CD4-positive, alpha-beta T cell (primary cell): ENCODE measurements around the gene MUC20. TPM values are rescaled to one million over a fixed set of nuclear protein-coding genes. Genes with fewer than 3 reads are reported as not detected.

Source experiments
- ATAC-seq: fragments of 200-7000 bp; cut with Tn5 transposase; one replicate; pipeline ENCODE4 v1.10.0; 2022; ENCODE audit warnings: mild to moderate bottlenecking; ENCODE audit not compliant: poor library complexity
- CTCF ChIA-PET: fragments of 350-600 bp; sonication (Branson Sonifier 250); formaldehyde crosslinking; loops from one replicate; lab custom pipeline; 2021; ENCODE audit warnings: antibody characterized with exemption, inconsistent platforms; lab: Charles Lee
- POLR2A ChIA-PET: fragments of 350-600 bp; sonication (Branson Sonifier 250); formaldehyde crosslinking; loops from one replicate; lab custom pipeline; 2021; ENCODE audit warnings: antibody characterized with exemption, inconsistent platforms; lab: Charles Lee
- DNase-seq, 14 experiments: peaks; one replicate each; pipeline ENCODE4 v3.0.0-alpha.2; 2013 to 2020; ENCODE audit warnings: mixed read lengths in 2 of 14
- H3K27ac ChIP-seq, 2 donors: one replicate each; pipeline versions ENCODE4 v1.5.1 to v1.7.0; 2013; ENCODE audit warnings: low read length in 2 of 2, low read depth in 1 of 2, mild to moderate bottlenecking in 1 of 2
- H3K27me3 ChIP-seq, 2 experiments: 1 replicate in 1 of 2; 2 replicates in 1 of 2; pipeline versions ENCODE4 v1.6.1 to v1.7.0; 2013; ENCODE audit warnings: low read length in 2 of 2, control low read depth in 1 of 2, mild to moderate bottlenecking in 1 of 2, moderate library complexity in 1 of 2; ENCODE audit not compliant: insufficient read depth in 2 of 2, control insufficient read depth in 1 of 2
- H3K36me3 ChIP-seq: one replicate; pipeline ENCODE4 v1.6.1; 2013; ENCODE audit warnings: low read length, control low read depth; ENCODE audit not compliant: insufficient read depth
- H3K4me1 ChIP-seq: one replicate; pipeline ENCODE4 v1.6.1; 2013; ENCODE audit warnings: low read length, control low read depth; ENCODE audit not compliant: insufficient read depth
- H3K4me3 ChIP-seq: one replicate; pipeline ENCODE4 v1.5.1; 2013; ENCODE audit warnings: mild to moderate bottlenecking, low read length, moderate library complexity
- H3K9me3 ChIP-seq, 2 experiments: 1 replicate in 1 of 2; 2 replicates in 1 of 2; pipeline versions ENCODE4 v1.6.1 to v1.7.0; 2013; ENCODE audit warnings: low read length in 2 of 2, mild to moderate bottlenecking in 2 of 2, control low read depth in 1 of 2, moderate library complexity in 1 of 2; ENCODE audit not compliant: control insufficient read depth in 1 of 2, insufficient read depth in 1 of 2
- H3K27ac Mint-ChIP-seq: one replicate; pipeline ENCODE4 v1.8.0; 2020; ENCODE audit warnings: mixed read lengths
- H3K27me3 Mint-ChIP-seq: one replicate; pipeline ENCODE4 v1.8.0; 2021; ENCODE audit warnings: mixed read lengths
- H3K36me3 Mint-ChIP-seq: one replicate; pipeline ENCODE4 v1.8.0; 2021; ENCODE audit warnings: low read depth, mixed read lengths
- H3K4me1 Mint-ChIP-seq: one replicate; pipeline ENCODE4 v1.8.0; 2021; ENCODE audit warnings: low read depth, mixed read lengths
- H3K4me3 Mint-ChIP-seq: one replicate; pipeline ENCODE4 v1.8.0; 2020; ENCODE audit warnings: mild to moderate bottlenecking, mixed read lengths
- H3K9me3 Mint-ChIP-seq: one replicate; pipeline ENCODE4 v1.8.0; 2020; ENCODE audit warnings: mixed read lengths
- CTCF ChIP-seq: fragments of 200-600 bp; IDR thresholded peaks from one replicate; pipeline ENCODE4 v1.8.0; 2022; ENCODE audit warnings: antibody characterized with exemption, mild to moderate bottlenecking
- intact Hi-C, 2 experiments: fragments of 100-400 bp; cut with DNase I in 1 of 2; cut with micrococcal nuclease in 1 of 2; formaldehyde crosslinking; loops; one replicate each; pipeline versions ENCODE4 v1.15.1 to v1.9.0; 2023 to 2025; cut with DNase I, micrococcal nuclease
- total RNA-seq, 174 experiments: library from RNA in 2 of 174; stranded (reverse) in 2 of 174; gene quantifications; one replicate each; pipeline ENCODE4 v1.2.3 and lab custom pipeline; 2021 to 2026

Gene MUC20
- total RNA-seq, 2 experiments from 2014 or later, result 3.9 to 4.1 TPM

GRCh38 chr3:195750797-195751520 is 30.2 kb downstream of the MUC20 start:
- Histone ChIP-seq H3K36me3 (no peaks in the 10 kb centered on the region), H3K9me3 (no peaks in the 10 kb centered on the region), H3K4me1 (peaks cover 19% of the 10 kb centered on the region), H3K4me3 (no peak overlapping the region), H3K27me3 (no peaks in the 10 kb centered on the region), H3K27ac (no peak overlapping the region)
- Mint-ChIP-seq H3K4me1 (peaks cover 5% of the 10 kb centered on the region), H3K4me3 (no peak overlapping the region), H3K9me3 (no peaks in the 10 kb centered on the region), H3K27me3 (no peaks in the 10 kb centered on the region), H3K36me3 (no peaks in the 10 kb centered on the region), H3K27ac (no peak overlapping the region)
- intact Hi-C loops, result no loop called here
- ChIA-PET POLR2A (no interaction called here), CTCF (no interaction called here)
- DNase-seq (no peak), ATAC-seq (no peak)
- no peak for TF ChIP-seq CTCF

GRCh38 chr3:195751560-195751959 is 30.8 kb downstream of the MUC20 start:
- H3K4me1 ChIP-seq, result peaks cover 23% of the 10 kb centered on the region
- Mint-ChIP-seq H3K27me3 (no peaks in the 10 kb centered on the region), H3K4me3 (no peak overlapping the region), H3K27ac (no peak overlapping the region), H3K4me1 (peaks cover 5% of the 10 kb centered on the region), H3K36me3 (no peaks in the 10 kb centered on the region), H3K9me3 (no peaks in the 10 kb centered on the region)
- no peaks in the 10 kb centered on the region for H3K36me3 ChIP-seq
- no peaks in the 10 kb centered on the region for H3K9me3 ChIP-seq
- no peak overlapping the region for H3K27ac ChIP-seq
- ATAC-seq (no peak), DNase-seq (no peak)
- H3K27me3 ChIP-seq, result no peaks in the 10 kb centered on the region
- intact Hi-C loops, result no loop called here
- H3K4me3 ChIP-seq, result no peak overlapping the region
- no peak for TF ChIP-seq CTCF
- ChIA-PET CTCF (no interaction called here), POLR2A (no interaction called here)

DNA sequence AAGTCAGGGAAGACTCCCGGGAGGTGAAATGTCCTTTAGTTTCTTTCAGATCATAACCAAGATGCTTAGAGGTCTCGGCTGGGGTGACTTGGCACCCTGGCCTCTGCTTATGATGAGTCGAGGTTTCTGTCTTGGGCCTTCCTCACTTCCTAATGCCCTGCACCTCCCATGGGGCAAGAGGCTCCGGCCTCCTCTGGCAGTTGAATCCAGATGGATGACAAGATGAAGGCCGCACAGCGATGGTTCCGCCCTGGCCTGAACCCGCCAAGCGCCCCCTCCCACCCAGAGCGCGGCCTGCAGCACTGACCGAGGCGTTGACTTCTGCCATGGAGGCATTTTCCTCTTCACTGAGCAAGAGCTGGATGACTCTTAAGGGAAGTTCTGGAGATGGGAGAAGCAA is 31.3 kb downstream of the MUC20 start:
- Histone ChIP-seq H3K9me3 (no peaks in the 10 kb centered on the region), H3K4me3 (no peak overlapping the region), H3K27ac (no peak overlapping the region), H3K36me3 (no peaks in the 10 kb centered on the region), H3K4me1 (peaks cover 28% of the 10 kb centered on the region), H3K27me3 (peaks cover 0 to 2% of the 10 kb centered on the region in 2 experiments)
- TF ChIP-seq CTCF, result no peak
- CTCF ChIA-PET, result no interaction called here
- POLR2A ChIA-PET, result no interaction called here
- no peak overlapping the region for H3K27ac Mint-ChIP-seq
- no peaks in the 10 kb centered on the region for H3K36me3 Mint-ChIP-seq
- H3K4me3 Mint-ChIP-seq, result no peak overlapping the region
- DNase-seq (no peak), ATAC-seq (no peak)
- no peaks in the 10 kb centered on the region for H3K27me3 Mint-ChIP-seq
- peaks cover 5% of the 10 kb centered on the region for H3K4me1 Mint-ChIP-seq
- intact Hi-C loops, result no loop called here
- H3K9me3 Mint-ChIP-seq, result no peaks in the 10 kb centered on the region
